Amniotic stem cell (primary cell): Measurements from ENCODE around the gene CMIP.

ENCODE experiments used
- DNase-seq: peaks from one replicate; lab custom pipeline; 2025; lab: John Stamatoyannopoulos, UW

Gene CMIP

GRCh38 chr16:81703177-81704155, 258.9 kb downstream of the CMIP start:
- DNase-seq = peak; percentile 49

GRCh38 chr16:81705261-81705660, 260.7 kb downstream of the CMIP start:
- DNase-seq = no peak

GRCh38 chr16:81706327-81707295, 262.0 kb downstream of the CMIP start:
- no peak for DNase-seq

GRCh38 chr16:81707411-81708265, 263.0 kb downstream of the CMIP start:
- no peak for DNase-seq

- DNase-seq = no peak
Measured at GRCh38 chr16:81708266-81709015, 263.8 kb downstream of the CMIP start.

DNA sequence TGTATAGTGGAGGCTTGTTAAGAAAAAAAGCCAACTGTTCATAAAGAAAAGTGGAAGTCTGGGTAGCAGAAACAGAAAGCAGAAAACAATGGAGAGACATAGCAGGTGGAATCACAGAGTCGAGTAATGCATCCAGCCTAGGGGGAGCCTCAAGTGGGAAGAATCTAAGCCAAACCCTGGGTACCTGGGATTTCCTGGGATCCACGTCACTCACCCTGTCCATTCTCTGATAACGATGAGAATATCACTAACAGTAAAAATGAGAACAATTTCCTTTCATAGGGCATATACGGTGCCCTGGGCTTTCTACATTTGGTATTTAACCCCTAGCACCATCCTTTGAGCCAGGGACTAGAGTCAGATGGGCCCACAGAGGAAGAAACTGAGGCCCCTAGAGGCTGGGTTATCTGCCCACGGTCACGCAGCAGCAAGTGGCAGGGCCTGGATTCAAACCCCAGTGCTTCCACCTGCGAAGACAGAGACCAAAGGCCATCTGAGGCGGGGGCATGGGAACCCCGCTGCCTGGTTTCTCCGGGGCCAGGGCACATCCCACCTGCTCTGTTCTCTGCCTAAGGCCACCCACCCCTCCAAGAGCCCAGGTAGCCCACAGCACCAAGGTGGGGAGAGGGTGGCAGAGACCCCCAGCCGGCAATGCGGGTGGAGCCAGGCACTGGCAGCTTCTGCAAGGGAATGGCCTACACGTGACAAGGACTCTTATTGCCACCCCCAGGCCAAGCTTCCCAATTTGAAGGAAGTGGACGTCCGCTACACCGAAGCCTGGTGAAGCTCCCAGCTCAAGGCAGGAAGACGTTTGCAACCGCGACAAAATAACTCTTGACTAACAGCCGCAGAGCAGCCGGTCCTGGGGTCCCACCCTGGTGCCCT, 264.6 kb downstream of the CMIP start:
- DNase-seq = no peak

DNA sequence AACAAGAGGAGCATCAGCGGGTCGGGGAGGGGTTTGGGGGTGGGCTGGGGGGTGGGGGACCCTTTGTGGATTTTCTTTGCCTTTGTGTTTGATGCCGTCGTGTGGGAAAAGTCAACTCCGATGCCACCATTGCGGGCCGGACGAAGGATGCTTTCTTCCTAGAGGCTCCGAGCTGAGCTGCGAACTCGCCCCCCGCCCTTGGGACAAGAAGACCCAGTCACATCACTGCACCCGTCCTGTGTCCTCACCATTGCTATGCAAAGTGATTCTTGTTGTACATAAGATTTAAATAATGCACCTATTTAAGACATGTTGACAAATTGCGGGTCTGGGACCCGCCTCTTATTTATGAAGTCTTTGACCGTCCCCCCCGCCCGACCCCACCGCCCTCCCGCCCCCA, 265.4 kb downstream of the CMIP start:
- DNase-seq = no peak

GRCh38 chr16:81710596-81710995, 266.0 kb downstream of the CMIP start:
- DNase-seq = no peak

DNA sequence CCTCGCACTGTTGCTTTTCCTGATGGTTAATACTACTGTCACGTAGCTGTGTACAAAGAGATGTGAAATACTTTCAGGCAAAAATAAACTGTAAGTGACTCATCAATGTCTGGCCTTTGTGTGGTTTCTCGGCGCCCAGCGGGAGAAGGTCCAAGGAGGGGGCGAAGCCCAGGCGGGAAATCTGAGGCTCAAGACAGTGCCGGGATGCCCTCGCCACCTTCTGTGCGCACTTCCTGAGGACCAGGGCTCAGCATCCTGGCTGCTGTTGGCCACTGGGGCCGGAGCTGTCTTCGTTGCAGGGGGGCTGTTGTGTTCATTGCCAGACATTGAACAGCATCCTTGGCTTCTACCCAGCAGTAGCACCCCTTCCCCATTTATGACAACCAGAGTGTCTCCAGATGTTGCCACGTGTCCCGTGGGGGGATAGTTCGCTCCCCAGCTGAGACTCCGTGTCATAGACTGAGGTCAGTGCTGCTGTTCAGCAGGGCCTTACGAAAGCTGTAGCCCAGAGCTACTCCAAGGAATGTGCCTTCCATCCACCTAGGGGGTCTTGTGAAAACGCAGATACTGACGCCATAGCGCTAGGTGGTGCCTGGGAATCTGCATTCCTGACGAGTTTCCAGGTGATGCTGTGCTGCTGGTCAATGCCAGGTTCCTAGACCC, 267.2 kb downstream of the CMIP start:
- peak; percentile 52 for DNase-seq

GRCh38 chr16:81712681-81713080, 268.1 kb downstream of the CMIP start:
- DNase-seq = no peak

- DNase-seq = no peak
Measured at GRCh38 chr16:81713295-81713772, 268.7 kb downstream of the CMIP start.

DNA sequence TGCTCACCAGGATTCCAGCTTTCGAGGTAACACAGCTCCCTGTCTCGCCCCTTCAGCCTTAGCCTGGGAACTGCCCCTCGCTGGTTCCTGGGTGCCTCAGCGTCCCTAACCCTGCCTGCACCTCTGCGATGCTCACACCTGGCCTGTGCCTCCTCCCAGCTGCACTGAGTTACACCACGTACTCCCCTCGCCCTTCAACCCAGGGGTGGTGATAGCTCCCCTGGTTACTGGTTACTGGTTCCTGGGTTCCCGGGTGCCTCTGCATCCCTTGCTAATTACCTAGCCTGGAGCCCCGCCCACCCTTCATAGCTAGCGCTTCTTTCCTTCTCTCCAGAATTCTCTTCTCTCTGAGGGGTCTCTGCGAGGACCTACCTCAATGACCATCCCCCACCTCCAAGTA, 269.2 kb downstream of the CMIP start:
- DNase-seq = no peak

- no peak for DNase-seq
Measured at GRCh38 chr16:81714583-81714982, 270.0 kb downstream of the CMIP start.

GRCh38 chr16:81715358-81716196, 271.0 kb downstream of the CMIP start:
- DNase-seq = no peak

DNA sequence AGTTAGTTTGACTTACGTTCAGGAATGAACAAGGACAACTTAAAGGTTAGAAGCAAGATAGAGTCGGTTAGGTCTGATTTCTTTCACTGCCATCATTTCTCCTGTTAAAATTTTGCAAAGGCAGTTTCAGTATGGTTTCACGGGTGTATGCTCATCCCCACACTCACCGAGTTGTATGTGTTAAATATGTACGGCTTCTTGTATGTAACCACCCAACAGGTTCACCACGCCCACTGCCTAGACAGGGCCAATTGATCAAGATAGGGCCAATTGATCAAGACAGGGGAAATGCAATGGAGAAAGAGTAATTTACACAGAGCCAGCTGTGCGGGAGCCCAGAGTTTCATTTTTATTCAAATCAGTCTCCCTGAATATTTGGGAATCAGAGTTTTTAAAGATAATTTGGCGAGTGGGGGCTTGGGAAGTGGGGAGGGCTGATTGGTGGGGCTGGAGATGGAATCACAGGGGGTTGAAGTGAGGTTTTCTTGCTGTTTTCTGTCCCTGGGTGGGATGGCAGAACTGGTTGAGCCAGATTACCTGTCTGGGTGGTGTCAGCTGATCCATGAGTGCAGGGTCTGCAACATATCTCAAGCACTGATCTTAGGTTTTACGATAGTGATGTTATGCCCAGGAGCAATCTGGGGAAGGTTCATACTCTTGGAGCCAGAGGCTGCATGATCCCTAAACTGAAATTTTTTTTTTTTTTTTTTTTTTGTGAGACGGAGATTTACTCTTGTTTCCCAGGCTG, 272.0 kb downstream of the CMIP start:
- DNase-seq = no peak

DNA sequence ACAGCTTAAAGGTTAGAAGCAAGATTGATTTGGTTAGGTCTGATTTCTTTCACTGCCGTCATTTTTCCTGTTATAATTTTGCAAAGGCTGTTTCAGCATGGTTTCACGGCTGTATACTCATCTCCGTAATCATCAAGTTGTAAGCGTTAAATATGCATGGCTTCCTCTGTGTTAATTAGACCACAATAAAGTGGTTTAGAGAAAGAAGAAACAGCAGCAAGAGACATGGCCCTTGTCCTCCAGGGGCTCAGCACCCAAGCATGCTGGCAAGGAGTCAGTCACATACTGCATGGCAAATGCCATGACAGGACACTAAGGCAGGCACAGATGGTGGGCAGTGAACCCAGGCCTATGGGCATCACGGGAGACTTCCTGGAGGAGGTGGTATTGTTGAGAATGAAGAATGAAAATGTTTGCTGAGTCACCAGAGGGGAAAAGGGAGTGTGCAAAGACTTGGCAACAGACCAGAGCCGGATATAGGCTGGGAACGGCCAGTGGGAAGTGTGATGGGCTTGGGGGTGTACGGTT, 273.1 kb downstream of the CMIP start:
- DNase-seq = no peak

DNA sequence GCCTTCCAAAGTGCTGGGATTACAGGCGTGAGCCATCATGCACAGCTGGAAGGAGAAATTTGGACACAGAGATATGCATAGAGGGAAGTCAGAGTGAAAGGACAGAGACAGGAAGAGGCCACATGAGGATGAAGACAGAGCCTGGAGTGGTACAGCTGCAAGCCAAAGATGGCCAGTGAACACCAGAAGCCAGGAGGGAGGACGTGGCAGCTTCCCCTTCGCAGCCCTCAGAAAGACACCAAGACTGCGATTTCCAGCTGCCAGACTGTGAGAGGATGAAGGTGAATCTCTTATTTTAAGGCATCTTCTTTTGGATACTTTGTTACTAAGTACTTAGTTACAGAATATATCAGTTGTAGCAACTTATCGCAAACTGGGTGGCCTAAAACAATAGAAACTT, 274.0 kb downstream of the CMIP start:
- no peak for DNase-seq
